Smooth muscle cell (in vitro differentiated cells): ENCODE measurements around the gene KRTAP10-4. TPM values are rescaled to one million over a fixed set of nuclear protein-coding genes. Genes with fewer than 3 reads are reported as not detected.

ENCODE experiments used
- DNase-seq: peaks from one replicate; lab custom pipeline; 2025; ENCODE audit not compliant: unreplicated experiment; lab: John Stamatoyannopoulos, UW
- H2AFZ ChIP-seq: fragments of 200-600 bp; sonication (generic); 2 replicates; pipeline ENCODE4 v1.6.0; 2016; ENCODE audit warnings: antibody characterized with exemption, low read depth, mild to moderate bottlenecking
- H3F3A ChIP-seq: fragments of 200-600 bp; sonication (generic); 2 replicates; pipeline ENCODE4 v1.6.0; 2017; ENCODE audit warnings: antibody characterized with exemption, low read depth
- H3K27ac ChIP-seq: fragments of 200-600 bp; sonication (generic); 2 replicates; pipeline ENCODE4 v1.5.1; 2016; ENCODE audit warnings: low read depth, mild to moderate bottlenecking
- H3K27me3 ChIP-seq: fragments of 200-600 bp; sonication (generic); 2 replicates; pipeline ENCODE4 v1.6.1; 2016; ENCODE audit warnings: low read depth, mild to moderate bottlenecking
- H3K36me3 ChIP-seq: fragments of 200-600 bp; sonication (generic); 2 replicates; pipeline ENCODE4 v1.5.1; 2016; ENCODE audit warnings: low read depth
- H3K4me1 ChIP-seq: fragments of 200-600 bp; sonication (generic); 2 replicates; pipeline ENCODE4 v1.5.1; 2016; ENCODE audit warnings: low read depth
- H3K4me2 ChIP-seq: fragments of 200-600 bp; sonication (generic); 2 replicates; pipeline ENCODE4 v1.6.0; 2016; ENCODE audit warnings: mild to moderate bottlenecking
- H3K4me3 ChIP-seq: fragments of 200-600 bp; sonication (generic); 2 replicates; pipeline ENCODE4 v1.5.1; 2016; ENCODE audit warnings: mild to moderate bottlenecking
- H3K79me2 ChIP-seq: fragments of 200-600 bp; sonication (generic); 2 replicates; pipeline ENCODE4 v1.6.0; 2016; ENCODE audit warnings: low read depth, mild to moderate bottlenecking
- H3K9ac ChIP-seq: fragments of 200-600 bp; sonication (generic); 2 replicates; pipeline ENCODE4 v1.6.0; 2016; ENCODE audit warnings: low read depth
- H3K9me3 ChIP-seq: fragments of 200-600 bp; sonication (generic); replicated peaks from 2 replicates; pipeline ENCODE4 v1.5.1; 2016; ENCODE audit warnings: low read depth
- H4K20me1 ChIP-seq: fragments of 200-600 bp; sonication (generic); 2 replicates; pipeline ENCODE4 v1.6.0; 2016; ENCODE audit warnings: low read depth
- CTCF ChIP-seq: fragments of 200-600 bp; sonication (generic); IDR thresholded peaks from 2 replicates; pipeline ENCODE4 v1.5.1; 2017; ENCODE audit warnings: borderline replicate concordance, mild to moderate bottlenecking, antibody characterized with exemption; ENCODE audit not compliant: insufficient read depth, poor library complexity, severe bottlenecking
- WGBS: methylation state at CpG from one replicate; pipeline ENCODE4 v1.1.7; 2016; ENCODE audit warnings: low lambda C conversion rate; 5-methylcytosine and 5-hydroxymethylcytosine counted together
- polyA plus RNA-seq: library from polyadenylated mRNA; unstranded; fragments of >200 nt; fragmentation: Nextera tagmentation; extraction: Ambion mirVana; gene quantifications from 2 replicates; pipeline ENCODE4 v1.2.1, GENCODE V29; 2016
- total RNA-seq: library from RNA; depleted of rRNA; stranded (reverse); fragments of >200 nt; gene quantifications from 2 replicates; pipeline ENCODE4 v1.2.3, GENCODE V29; 2014

Gene KRTAP10-4
- total and polyA plus RNA-seq, 2 experiments from 2014 or later = not detected

- peaks cover 5% of the 10 kb centered on the region for H3K9me3 ChIP-seq
- no peaks in the 10 kb centered on the region for H4K20me1 ChIP-seq
- no peaks in the 10 kb centered on the region for H3K36me3 ChIP-seq
- no peaks in the 10 kb centered on the region for H3K4me1 ChIP-seq
- 93% methylated on average over 40 of the region's 40 CpGs for WGBS
- no peak overlapping the region for H2AFZ ChIP-seq
- H3K4me3 ChIP-seq = no peak overlapping the region
- no peak overlapping the region for H3K27ac ChIP-seq
- DNase-seq = no peak
- TF ChIP-seq CTCF = no peak
- H3K9ac ChIP-seq = no peak overlapping the region
- no peaks in the 10 kb centered on the region for H3K27me3 ChIP-seq
- no peaks in the 10 kb centered on the region for H3F3A ChIP-seq
- H3K79me2 ChIP-seq = no peaks in the 10 kb centered on the region
- no peak overlapping the region for H3K4me2 ChIP-seq
These were observed 1.4 kb upstream of the KRTAP10-4 start for GRCh38 chr21:44571844-44572782.

DNA sequence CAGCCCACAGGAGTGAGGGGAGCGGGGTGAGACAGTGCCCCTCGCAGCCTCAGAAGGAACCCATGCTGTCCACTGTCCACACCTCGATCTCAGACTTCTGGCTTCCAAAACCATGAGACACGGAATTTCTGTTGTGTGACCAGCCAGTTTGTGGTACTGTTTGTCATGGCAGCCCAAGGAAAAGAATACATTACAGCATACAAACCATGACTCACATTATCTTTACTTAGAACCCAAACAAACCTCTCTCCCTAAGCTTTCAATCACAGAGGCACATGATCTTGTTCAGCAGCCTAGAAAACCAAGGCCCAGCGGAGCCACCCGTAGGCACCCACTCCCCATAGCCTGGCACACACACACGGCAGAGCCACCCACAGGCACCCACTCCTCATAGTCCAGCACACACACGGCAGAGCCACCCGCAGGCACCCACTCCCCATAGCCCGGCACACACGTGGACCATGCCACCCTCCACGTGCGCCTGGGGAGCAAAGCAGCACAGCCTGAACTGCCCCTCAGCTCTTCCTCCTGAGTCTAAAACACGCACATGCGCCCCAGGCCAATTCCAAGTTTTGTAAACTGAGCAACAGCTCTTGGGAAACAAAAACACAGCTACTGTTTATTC is 458 bp upstream of the KRTAP10-4 start:
- no peak overlapping the region for H3K27ac ChIP-seq
- no peaks in the 10 kb centered on the region for H3K79me2 ChIP-seq
- H3K4me2 ChIP-seq = no peak overlapping the region
- no peak overlapping the region for H2AFZ ChIP-seq
- no peak for TF ChIP-seq CTCF
- H3F3A ChIP-seq = no peaks in the 10 kb centered on the region
- 89% methylated on average over 15 of the region's 15 CpGs for WGBS
- H3K27me3 ChIP-seq = no peaks in the 10 kb centered on the region
- H3K36me3 ChIP-seq = no peaks in the 10 kb centered on the region
- peaks cover 8% of the 10 kb centered on the region for H3K9me3 ChIP-seq
- H4K20me1 ChIP-seq = no peaks in the 10 kb centered on the region
- DNase-seq = no peak
- no peak overlapping the region for H3K9ac ChIP-seq
- H3K4me3 ChIP-seq = no peak overlapping the region
- H3K4me1 ChIP-seq = no peaks in the 10 kb centered on the region

- Histone ChIP-seq H3K9me3 (peaks cover 8% of the 10 kb centered on the region), H3K36me3 (no peaks in the 10 kb centered on the region), H3K27ac (no peak overlapping the region), H3K9ac (no peak overlapping the region), H3F3A (no peaks in the 10 kb centered on the region), H3K4me2 (no peak overlapping the region), H3K4me1 (no peaks in the 10 kb centered on the region), H2AFZ (no peak overlapping the region), H3K79me2 (no peaks in the 10 kb centered on the region), H3K27me3 (no peaks in the 10 kb centered on the region), H3K4me3 (no peak overlapping the region), H4K20me1 (no peaks in the 10 kb centered on the region)
- DNase-seq = no peak
- TF ChIP-seq CTCF = no peak
- whole genome bisulfite sequencing = 83% methylated on average over 18 of the region's 21 CpGs
These were observed 1.2 kb downstream of the KRTAP10-4 start for GRCh38 chr21:44574457-44575306.
